NOMO-1 treated with dmso at 0.1 percent for 144 hours (cell line): ENCODE results near the gene BMERB1.

Source experiments
- DNase-seq: peaks from one replicate; lab custom pipeline; 2025; ENCODE audit not compliant: unreplicated experiment; lab: John Stamatoyannopoulos, UW

BMERB1 gene

DNA sequence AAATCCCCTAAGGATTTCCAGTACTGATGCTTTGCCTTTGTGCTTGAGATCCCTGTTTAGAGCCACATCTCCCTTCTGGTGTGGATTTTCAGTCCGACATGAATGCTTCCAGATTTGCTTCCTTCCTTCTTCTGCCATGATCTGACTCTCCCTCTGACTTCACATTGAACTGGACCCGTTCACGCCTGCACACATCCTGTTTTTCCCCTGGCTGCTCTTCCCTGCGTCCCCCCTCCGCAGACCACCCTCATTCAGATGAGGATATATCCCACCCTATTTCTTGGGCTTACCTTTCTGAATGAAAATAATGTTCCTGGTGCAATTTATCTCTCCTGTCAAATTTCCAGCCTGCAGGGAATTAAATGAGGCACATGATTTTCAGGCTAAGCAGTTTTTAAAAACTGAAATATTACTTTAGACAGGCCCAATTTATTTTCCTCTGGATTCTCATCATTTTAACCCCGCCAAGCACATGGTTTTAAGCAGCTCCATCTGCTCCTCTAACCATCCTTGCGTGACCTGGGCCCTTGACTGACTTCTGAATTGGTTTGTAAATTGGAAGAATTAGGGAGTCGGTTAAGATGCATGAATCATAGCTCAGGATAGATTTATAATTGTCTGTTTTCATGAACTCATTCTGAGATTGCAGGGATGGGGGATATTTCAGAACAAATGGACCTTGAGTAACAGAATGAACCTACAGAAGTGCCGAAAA lies 59.2 kb downstream of the BMERB1 start:
- DNase-seq: no peak

GRCh38 chr16:15494236-15494635 lies 59.8 kb downstream of the BMERB1 start:
- DNase-seq: no peak

DNA sequence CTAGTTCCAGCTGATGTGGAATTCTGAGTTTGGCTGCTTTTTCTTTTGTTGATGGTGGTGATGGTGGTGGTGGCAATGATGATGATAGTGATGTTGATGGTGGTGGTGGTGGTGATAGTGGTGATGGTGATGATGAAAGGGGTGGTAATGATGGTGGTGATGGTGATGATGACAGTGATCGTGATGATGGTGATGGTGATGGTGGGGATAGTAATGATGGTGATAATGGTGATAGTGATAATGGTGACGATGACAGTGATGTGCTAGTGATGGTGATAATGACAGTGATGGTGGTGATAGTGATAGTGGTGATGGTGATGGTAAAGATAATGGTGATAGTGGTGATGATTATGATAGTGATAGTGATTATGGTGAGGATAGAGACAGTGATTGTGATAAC lies 61.5 kb downstream of the BMERB1 start:
- DNase-seq: no peak

DNA sequence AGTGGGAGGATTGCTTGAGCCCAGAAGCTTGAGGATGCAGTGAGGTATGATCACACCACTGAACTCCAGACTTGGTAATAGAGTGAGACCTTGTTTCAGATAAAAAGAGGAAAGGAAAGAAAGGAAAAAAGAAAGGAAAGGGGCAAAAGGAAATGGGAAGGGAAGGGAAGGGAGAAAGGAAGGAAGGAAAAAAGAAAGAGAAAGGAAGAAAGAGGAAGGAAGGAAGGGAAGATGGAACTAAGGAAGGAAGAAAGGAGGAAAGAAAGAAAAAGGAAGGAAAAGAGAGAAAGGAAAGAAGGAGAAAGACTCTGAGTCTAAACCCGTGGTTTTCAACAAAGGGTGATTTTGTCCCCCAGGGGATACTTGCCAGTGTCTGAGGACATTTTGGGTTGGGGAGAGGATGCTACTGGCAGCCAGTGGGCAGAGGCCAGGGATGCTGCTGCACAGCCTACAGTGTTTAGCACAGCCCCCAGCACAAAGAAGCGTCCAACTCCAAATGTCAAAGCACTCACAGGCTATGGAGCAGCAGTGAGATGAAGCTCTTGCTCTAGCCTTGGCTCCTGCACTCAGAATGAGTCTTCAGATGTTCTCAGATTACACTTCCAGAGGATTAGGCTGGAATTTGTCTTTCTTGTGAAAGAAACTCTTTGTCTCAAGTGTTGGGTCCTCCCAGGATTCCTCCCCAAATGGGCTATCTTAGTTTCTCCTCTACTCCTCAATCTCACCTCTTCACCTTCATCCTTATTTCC lies 64.2 kb downstream of the BMERB1 start:
- DNase-seq: no peak

GRCh38 chr16:15502041-15502725 lies 67.8 kb downstream of the BMERB1 start:
- DNase-seq: no peak

GRCh38 chr16:15506441-15506840 lies 72.1 kb downstream of the BMERB1 start:
- DNase-seq: no peak

DNA sequence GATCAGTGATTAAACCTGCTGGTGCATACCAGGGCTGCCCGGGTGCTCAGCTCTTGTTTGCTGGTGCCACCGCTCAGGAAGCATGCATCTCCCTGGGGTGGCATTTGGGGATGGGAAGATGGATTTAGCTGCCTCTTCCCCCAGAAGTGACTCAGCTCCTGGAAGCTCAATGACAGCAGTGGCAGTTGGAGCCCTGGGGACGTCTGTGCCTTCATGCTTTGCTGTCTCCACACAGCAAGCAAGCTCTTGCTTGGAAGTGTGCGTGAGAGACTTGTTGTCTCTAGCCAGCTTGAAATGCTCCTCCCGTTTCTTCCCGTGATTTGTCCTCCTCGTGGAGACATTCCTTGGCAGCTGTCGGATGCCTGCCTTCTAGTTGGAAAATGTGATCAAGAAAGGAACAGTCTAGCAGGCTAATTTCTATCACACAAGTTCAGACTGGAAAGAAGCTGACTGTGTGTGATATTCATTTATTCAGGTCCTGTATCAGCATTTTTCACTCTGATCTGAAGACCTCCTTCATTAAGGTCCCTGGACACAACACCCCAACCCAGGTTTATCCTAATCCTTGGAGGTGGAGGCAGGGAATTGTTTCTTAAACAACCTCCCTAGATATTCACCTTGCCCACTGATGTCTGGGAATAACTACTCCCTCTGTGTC lies 73.0 kb downstream of the BMERB1 start:
- DNase-seq: no peak

- DNase-seq: no peak
These were observed 73.7 kb downstream of the BMERB1 start for GRCh38 chr16:15507959-15508627.

GRCh38 chr16:15509051-15509592 lies 74.7 kb downstream of the BMERB1 start:
- no peak for DNase-seq

- DNase-seq: no peak
These were observed 75.5 kb downstream of the BMERB1 start for GRCh38 chr16:15509593-15510535.

DNA sequence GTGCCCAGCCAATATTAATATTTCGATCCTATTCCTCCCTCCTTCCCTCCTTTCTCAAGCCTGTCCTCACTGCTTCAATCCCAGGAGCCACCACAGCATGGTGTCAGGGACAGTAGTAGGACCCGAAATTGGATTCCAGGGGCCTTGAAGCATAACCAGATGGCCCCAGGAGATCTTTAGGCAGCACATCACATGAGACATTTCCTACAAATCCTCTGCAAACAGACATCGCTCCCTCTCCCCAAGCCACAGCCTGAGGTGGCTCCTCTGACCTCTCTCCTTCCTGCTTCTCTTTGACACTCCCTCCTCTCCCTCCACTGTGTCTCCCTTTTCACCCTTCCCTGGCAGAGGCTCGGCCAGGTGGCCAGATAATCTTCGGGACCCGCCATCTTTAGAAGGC lies 76.6 kb downstream of the BMERB1 start:
- DNase-seq: no peak

DNA sequence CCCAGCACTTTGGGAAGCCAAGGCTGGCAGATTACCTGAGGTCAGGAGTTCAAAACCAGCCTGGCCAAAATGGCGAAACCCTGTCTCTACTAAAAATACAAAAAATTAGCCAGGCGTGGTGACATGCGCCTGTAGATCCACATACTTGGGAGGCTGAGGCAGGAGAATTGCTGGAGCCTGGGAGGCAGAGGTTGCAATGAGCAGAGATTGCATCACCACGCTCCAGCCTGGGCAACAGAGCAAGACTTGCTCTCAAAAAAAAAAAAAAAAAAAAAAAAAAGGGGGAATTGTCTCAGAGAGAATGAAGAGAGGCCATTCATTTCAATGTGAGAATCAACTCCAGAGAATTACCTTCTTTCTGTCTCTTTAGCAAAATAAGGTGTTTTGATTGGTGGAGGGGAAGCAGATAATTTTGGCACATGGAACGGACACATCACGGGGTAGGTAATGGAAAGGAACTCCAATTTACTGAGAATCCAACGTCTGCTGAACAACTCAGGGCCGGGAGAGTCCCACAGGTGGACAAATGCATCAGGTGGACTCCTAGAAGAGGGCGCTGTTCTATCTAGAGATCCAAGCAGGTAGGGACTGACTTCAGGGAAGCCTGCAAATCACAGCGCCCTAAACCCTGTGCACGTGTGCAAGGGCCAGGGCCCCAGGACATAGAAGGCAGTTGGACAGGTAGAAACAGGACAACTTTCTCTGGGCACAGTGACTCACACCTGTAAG lies 77.5 kb downstream of the BMERB1 start:
- no peak for DNase-seq

DNA sequence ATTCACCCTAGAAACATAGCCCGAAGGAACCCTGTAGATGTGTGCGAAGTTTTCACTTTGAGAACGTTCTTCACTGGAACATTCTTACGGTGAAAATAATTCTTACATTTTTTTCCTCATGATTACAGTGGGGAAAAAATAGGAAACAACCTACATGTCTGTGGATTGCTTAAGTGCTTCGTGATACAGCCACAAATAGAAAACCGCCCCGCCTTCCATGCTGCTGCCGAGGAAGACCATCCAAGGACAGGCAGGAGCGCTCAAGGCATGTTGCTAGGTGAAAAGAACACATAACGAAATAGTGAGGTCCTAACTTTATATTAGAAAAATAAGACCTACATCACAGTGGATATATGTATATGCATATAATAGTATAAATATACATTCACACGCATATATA lies 78.8 kb downstream of the BMERB1 start:
- no peak for DNase-seq

GRCh38 chr16:15515992-15516391 lies 81.6 kb downstream of the BMERB1 start:
- no peak for DNase-seq

GRCh38 chr16:15516609-15517008 lies 82.2 kb downstream of the BMERB1 start:
- no peak for DNase-seq

DNA sequence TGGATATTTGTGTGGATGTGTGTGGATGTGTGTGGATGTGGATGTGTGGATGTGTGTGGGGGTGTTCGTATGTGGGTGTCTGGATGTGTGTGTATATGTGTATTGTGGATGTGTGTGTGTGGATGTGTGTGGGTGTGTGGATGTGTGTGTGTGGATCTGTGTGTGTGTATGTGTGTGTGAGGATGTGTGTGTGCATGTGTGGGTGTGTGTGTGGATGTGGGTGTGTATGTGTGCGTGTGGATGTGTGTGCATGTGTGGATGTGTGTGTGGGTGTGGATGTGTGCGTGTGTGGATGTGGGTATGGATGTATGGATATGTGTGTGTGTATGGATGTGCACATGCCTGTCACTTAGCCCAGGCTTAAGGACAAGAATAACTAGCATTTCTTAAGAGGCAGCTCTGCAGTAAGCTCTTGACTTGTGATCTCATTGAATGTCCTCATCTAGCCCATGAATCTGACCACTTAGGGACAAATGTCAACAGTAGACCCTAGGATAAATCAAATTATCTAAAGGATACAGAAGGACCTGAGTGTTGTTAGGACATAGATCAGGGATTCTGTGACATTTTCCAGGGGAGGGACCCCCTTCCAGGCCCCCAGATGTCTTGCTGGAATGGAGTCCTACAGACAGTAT lies 83.5 kb downstream of the BMERB1 start:
- no peak for DNase-seq

GRCh38 chr16:15518381-15519351 lies 84.3 kb downstream of the BMERB1 start:
- DNase-seq: no peak
